Natural killer cell (primary cell): ENCODE data around the gene GFOD1. TPM values are rescaled to one million over a fixed set of nuclear protein-coding genes. Genes with fewer than 3 reads are reported as not detected.

ENCODE experiments used
- ATAC-seq, 3 donors: fragments of 150-1000 bp in 2 of 3; fragments of 200-7000 bp in 1 of 3; cut with Tn5 transposase; 1 replicate in 1 of 3; 2 replicates in 2 of 3; pipeline ENCODE4 v1.10.0; 2021; ENCODE audit warnings: mild to moderate bottlenecking in 2 of 3, moderate library complexity in 2 of 3
- DNase-seq, 2 donors: peaks; one replicate each; pipeline versions ENCODE4 v3.0.0 to v3.0.0-alpha.2; 2013 to 2021; ENCODE audit warnings: mixed read lengths in 1 of 2
- H3K27ac ChIP-seq: one replicate; pipeline ENCODE4 v1.5.1; 2013; ENCODE audit warnings: mild to moderate bottlenecking, low read length
- H3K27me3 ChIP-seq: one replicate; pipeline ENCODE4 v1.6.1; 2013; ENCODE audit warnings: low read length; ENCODE audit not compliant: control insufficient read depth, insufficient read depth
- H3K36me3 ChIP-seq: one replicate; pipeline ENCODE4 v1.6.1; 2013; ENCODE audit warnings: low read length; ENCODE audit not compliant: control insufficient read depth, insufficient read depth
- H3K4me1 ChIP-seq: one replicate; pipeline ENCODE4 v1.6.1; 2013; ENCODE audit warnings: low read length; ENCODE audit not compliant: control insufficient read depth, insufficient read depth
- H3K4me3 ChIP-seq: one replicate; pipeline ENCODE4 v1.5.1; 2013; ENCODE audit warnings: low read length
- H3K9me3 ChIP-seq: one replicate; pipeline ENCODE4 v1.6.1; 2013; ENCODE audit warnings: low read length; ENCODE audit not compliant: control insufficient read depth, insufficient read depth
- H3K27ac Mint-ChIP-seq, 2 donors: one replicate each; pipeline ENCODE4 v1.8.0; 2022; ENCODE audit warnings: mild to moderate bottlenecking in 2 of 2, mixed read lengths in 2 of 2, moderate library complexity in 1 of 2
- H3K27me3 Mint-ChIP-seq, 2 donors: one replicate each; pipeline ENCODE4 v1.8.0; 2022; ENCODE audit warnings: low read depth in 2 of 2, mixed read lengths in 2 of 2
- H3K36me3 Mint-ChIP-seq: one replicate; pipeline ENCODE4 v1.8.0; 2022; ENCODE audit warnings: mixed read lengths
- H3K4me1 Mint-ChIP-seq, 2 donors: one replicate each; pipeline ENCODE4 v1.8.0; 2022; ENCODE audit warnings: mixed read lengths in 2 of 2
- H3K4me3 Mint-ChIP-seq: one replicate; pipeline ENCODE4 v1.8.0; 2022; ENCODE audit warnings: mild to moderate bottlenecking, moderate library complexity, mixed read lengths
- H3K9me3 Mint-ChIP-seq, 2 donors: one replicate each; pipeline ENCODE4 v1.8.0; 2022; ENCODE audit warnings: mixed read lengths in 2 of 2
- WGBS: methylation state at CpG from one replicate; pipeline ENCODE4 v1.1.7; 2013; ENCODE audit warnings: missing lambda C conversion rate; ENCODE audit not compliant: insufficient coverage; 5-methylcytosine and 5-hydroxymethylcytosine counted together
- intact Hi-C: fragments of 100-400 bp; cut with micrococcal nuclease; formaldehyde crosslinking; loops from one replicate; pipeline ENCODE4 v1.14.2; 2022
- total RNA-seq, 4 donors: library from RNA; stranded (reverse); fragments of 120-200 nt in 1 of 4; gene quantifications; one replicate each; pipeline versions ENCODE4 v1.2.3 to v1.2.4, GENCODE V29; 2013 to 2022
- TF ChIP-seq, protein P1 (sequence below): fragments of 200-600 bp; IDR thresholded peaks from one replicate; pipeline ENCODE4 v1.8.0; 2022; ENCODE audit warnings: antibody characterized with exemption

GFOD1 gene
- total RNA-seq, 3 donors from 2014 or later (not counting 1 experiment from before 2014, with no cell fraction given), result 59.7 to 74.5 (median 71.2) TPM

DNA sequence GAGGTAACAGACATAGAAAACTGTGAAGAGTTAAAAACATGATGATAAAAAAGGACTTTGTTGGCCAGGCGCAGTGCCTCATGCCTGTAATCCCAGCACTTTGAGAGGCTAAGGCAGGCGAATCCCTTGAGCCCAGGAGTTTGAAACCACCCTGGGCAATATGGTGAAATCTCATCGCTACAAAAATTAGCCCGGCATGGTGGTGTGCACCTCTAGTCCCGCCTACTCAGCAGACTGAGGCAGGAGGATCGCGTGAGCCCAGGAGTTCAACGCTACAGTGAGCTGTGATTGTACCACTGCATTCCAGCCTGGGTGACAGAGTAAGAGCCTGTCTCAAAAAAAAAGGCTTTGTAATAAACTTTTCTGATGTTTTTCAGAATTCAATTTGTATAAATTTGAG lies 60.1 kb downstream of the GFOD1 start:
- TF ChIP-seq, protein P1, sequence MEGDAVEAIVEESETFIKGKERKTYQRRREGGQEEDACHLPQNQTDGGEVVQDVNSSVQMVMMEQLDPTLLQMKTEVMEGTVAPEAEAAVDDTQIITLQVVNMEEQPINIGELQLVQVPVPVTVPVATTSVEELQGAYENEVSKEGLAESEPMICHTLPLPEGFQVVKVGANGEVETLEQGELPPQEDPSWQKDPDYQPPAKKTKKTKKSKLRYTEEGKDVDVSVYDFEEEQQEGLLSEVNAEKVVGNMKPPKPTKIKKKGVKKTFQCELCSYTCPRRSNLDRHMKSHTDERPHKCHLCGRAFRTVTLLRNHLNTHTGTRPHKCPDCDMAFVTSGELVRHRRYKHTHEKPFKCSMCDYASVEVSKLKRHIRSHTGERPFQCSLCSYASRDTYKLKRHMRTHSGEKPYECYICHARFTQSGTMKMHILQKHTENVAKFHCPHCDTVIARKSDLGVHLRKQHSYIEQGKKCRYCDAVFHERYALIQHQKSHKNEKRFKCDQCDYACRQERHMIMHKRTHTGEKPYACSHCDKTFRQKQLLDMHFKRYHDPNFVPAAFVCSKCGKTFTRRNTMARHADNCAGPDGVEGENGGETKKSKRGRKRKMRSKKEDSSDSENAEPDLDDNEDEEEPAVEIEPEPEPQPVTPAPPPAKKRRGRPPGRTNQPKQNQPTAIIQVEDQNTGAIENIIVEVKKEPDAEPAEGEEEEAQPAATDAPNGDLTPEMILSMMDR, result no peak
- Mint-ChIP-seq H3K4me3 (peak overlapping the region; percentile 88), H3K27me3 (no peaks in the 10 kb centered on the region), H3K27ac (peak overlapping the region; percentile 98 to 99), H3K4me1 (peaks cover 95 to 96% of the 10 kb centered on the region in 2 donors), H3K36me3 (no peaks in the 10 kb centered on the region), H3K9me3 (no peaks in the 10 kb centered on the region)
- Histone ChIP-seq H3K9me3 (no peaks in the 10 kb centered on the region), H3K4me1 (peaks cover 92% of the 10 kb centered on the region), H3K36me3 (no peaks in the 10 kb centered on the region), H3K27me3 (no peaks in the 10 kb centered on the region), H3K27ac (peak overlapping the region; percentile 94), H3K4me3 (no peak overlapping the region)
- DNase-seq (peak; percentile 37 to 49), ATAC-seq (peak in 2 of 3 donors; percentile 21 to 39)
- WGBS, result 39% methylated on average over 8 of the region's 8 CpGs
- intact Hi-C loops, result loop anchor here (2.0 to 5.0 kb wide), 4 partner anchors 40 to 100 kb away; no protein-coding TSS in a partner anchor

DNA sequence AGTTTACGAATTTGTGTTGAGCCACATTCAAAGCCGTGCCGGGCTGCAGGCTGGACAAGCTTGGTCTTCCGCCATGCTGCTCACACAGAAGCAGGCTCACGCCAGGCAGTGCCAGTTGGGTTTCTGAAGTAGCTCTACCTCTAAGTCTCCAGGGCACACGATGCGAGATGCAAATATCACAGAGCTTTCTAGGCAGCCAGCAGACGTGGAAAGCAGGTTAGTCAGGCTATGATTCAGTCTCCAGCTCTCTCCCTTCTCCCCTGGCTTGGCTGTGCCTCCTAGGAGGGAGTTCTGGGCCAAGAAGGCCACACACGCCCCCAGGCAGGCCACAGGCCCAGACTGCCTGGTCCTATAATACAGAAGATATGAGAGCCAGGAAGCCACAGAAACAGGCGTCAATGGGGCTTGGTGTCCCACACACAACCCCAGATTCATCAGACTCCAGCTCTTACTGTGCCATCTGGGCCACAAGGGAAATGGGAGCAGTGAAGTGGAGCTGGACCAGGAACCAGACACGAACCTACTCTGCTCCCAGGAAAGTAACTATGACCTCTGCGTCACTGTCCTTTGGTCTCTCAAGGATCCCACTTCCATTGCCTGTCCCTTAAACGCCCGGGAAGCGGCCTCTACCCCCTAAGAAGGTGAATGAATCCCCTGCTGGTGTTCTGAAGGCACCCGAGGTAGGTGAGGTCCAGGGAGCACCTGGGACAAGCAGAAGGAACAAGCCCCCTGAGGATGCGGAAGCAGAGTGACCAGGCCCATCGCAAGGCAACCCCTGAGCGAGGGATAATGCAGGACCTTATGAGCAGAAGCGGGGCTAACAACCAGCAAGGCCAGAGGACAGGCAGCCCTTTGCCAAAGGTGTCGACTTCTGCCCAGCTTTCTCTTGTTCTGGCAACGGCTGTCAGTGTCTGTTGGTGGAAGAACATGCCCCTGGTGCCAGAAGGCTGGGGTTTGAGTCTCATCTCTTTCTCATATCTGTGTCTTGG lies 61.2 kb downstream of the GFOD1 start:
- Histone ChIP-seq H3K4me1 (peaks cover 89% of the 10 kb centered on the region), H3K27ac (peak overlapping the region; percentile 94), H3K9me3 (no peaks in the 10 kb centered on the region), H3K27me3 (no peaks in the 10 kb centered on the region), H3K36me3 (no peaks in the 10 kb centered on the region), H3K4me3 (no peak overlapping the region)
- Mint-ChIP-seq H3K4me1 (peaks cover 95 to 96% of the 10 kb centered on the region in 2 donors), H3K4me3 (peak overlapping the region; percentile 88), H3K27me3 (no peaks in the 10 kb centered on the region), H3K27ac (peak overlapping the region; percentile 98 to 99), H3K9me3 (no peaks in the 10 kb centered on the region), H3K36me3 (no peaks in the 10 kb centered on the region)
- 79% methylated on average over 22 of the region's 22 CpGs for WGBS
- no peak for DNase-seq
- TF ChIP-seq, protein P1, result no peak
- ATAC-seq, result peak in 1 of 3 donors; percentile 5
- intact Hi-C loops, result loop anchor here (2.0 to 5.0 kb wide), 4 partner anchors 41 to 101 kb away; no protein-coding TSS in a partner anchor

DNA sequence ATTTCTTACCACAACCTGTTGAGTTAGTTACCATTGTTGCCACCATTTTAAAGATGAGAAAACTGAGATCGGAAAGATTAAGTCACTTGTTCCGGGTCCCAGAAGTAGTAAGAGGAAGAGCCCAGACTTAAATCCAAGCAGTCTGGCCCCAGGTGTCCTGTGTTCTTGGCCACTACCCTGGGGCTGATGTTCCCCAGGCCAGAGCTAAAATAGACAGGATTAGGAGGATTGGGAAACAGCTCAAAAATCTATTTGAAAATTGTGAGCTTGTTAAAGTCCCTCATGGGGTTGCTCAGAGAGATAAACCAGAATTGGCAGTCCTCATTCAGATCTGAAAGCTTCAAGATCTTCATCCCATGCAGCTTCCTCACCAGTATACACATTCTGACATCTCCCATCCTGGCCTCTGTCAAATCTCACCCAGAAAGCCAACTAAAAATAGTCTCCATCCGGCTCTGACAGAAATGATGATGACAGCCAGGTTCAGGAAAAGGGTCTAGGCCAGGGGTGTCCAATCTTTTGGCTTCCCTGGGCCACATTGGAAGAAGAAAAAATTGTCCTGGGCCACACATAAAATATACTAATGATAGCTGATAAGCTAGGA lies 62.0 kb downstream of the GFOD1 start:
- peak overlapping the region; percentile 98 to 99 for H3K27ac Mint-ChIP-seq
- Histone ChIP-seq H3K9me3 (no peaks in the 10 kb centered on the region), H3K36me3 (no peaks in the 10 kb centered on the region), H3K27me3 (no peaks in the 10 kb centered on the region), H3K4me1 (peaks cover 87% of the 10 kb centered on the region), H3K27ac (peak overlapping the region; percentile 94), H3K4me3 (no peak overlapping the region)
- H3K27me3 Mint-ChIP-seq, result no peaks in the 10 kb centered on the region
- WGBS, result 54% methylated on average over 3 of the region's 3 CpGs
- TF ChIP-seq, protein P1, result no peak
- no peaks in the 10 kb centered on the region for H3K9me3 Mint-ChIP-seq
- ATAC-seq (no peak), DNase-seq (no peak)
- H3K4me3 Mint-ChIP-seq, result peak overlapping the region; percentile 88
- intact Hi-C loops, result loop anchor here (5.0 kb wide), 3 partner anchors 42 to 102 kb away; no protein-coding TSS in a partner anchor
- peaks cover 94% of the 10 kb centered on the region in 2 donors for H3K4me1 Mint-ChIP-seq
- no peaks in the 10 kb centered on the region for H3K36me3 Mint-ChIP-seq
